GM12892 (cell line): ENCODE measurements around the gene TCF12.

Experiments
- POLR2A ChIP-seq: IDR thresholded peaks from 2 replicates; pipeline ENCODE4 v1.6.1; 2011; ENCODE audit warnings: low read depth, low read length, control low read depth
- POLR2AphosphoS5 ChIP-seq: IDR thresholded peaks from 2 replicates; pipeline ENCODE4 v1.6.1; 2011; ENCODE audit warnings: low read depth, low read length, control low read depth
- TAF1 ChIP-seq: IDR thresholded peaks from 2 replicates; pipeline ENCODE4 v1.6.1; 2011; ENCODE audit warnings: low read depth, mild to moderate bottlenecking, control low read depth, low read length, borderline replicate concordance

GRCh38 chr15:57090496-57090859 lies 172.0 kb downstream of the TCF12 start:
- TF ChIP-seq POLR2A: no peak
- no peak for TF ChIP-seq POLR2AphosphoS5
- no peak for TF ChIP-seq TAF1
